Neural cell (in vitro differentiated cells): Measurements from ENCODE around the gene PISD.

ENCODE experiments used
- CTCF ChIP-seq: fragments of 450-650 bp; IDR thresholded peaks from 2 replicates; pipeline ENCODE4 v1.5.1; 2014; ENCODE audit warnings: antibody characterized with exemption, mild to moderate bottlenecking, moderate library complexity; ENCODE audit not compliant: poor library complexity, severe bottlenecking
- TAF1 ChIP-seq: IDR thresholded peaks from 2 replicates; pipeline ENCODE4 v1.6.1; 2012; ENCODE audit warnings: low read depth

DNA sequence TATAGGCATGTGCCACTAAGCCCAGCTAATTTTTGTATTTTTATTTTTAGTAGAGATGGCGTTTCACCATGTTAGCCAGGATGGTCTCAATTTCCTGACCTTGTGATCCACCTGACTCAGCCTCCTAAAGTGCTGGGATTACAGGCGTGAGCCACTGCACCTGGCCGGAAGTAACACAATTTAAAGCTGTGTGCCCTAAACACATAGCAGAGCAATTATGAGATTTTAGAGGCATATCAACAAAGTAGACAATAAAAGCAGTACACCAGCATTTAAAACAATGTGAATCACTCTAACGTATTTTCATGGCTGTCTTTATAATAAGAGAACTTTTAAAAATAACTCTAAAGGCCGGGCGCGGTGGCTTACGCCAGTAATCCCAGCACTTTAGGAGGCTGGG lies 45.5 kb upstream of the PISD start:
- TF ChIP-seq CTCF (no peak), TAF1 (no peak)
